H9 (cell line): Measurements from ENCODE around the gene RIT2. TPM values are rescaled to one million over a fixed set of nuclear protein-coding genes. Genes with fewer than 3 reads are reported as not detected.

ENCODE experiments used
- DNase-seq: peaks from one replicate; pipeline ENCODE4 v3.0.0-alpha.2; 2017
- H2AFZ ChIP-seq: one replicate; pipeline ENCODE4 v1.6.1; 2013; ENCODE audit warnings: mild to moderate bottlenecking, low read length, control low read depth, moderate library complexity
- H2AK5ac ChIP-seq: 2 replicates; pipeline ENCODE4 v1.6.1; 2013; ENCODE audit warnings: low read length, control low read depth, mixed read lengths; ENCODE audit not compliant: insufficient read length
- H2BK120ac ChIP-seq: one replicate; pipeline ENCODE4 v1.6.1; 2013; ENCODE audit warnings: low read depth, mild to moderate bottlenecking, low read length, control low read depth, inconsistent platforms; ENCODE audit not compliant: poor library complexity, severe bottlenecking
- H2BK12ac ChIP-seq: 2 replicates; pipeline ENCODE4 v1.6.1; 2013; ENCODE audit warnings: low read length, control low read depth, mixed read lengths, low read depth; ENCODE audit not compliant: insufficient read length
- H2BK15ac ChIP-seq: 2 replicates; pipeline ENCODE4 v1.6.1; 2013; ENCODE audit warnings: low read depth, low read length, control low read depth
- H2BK20ac ChIP-seq: one replicate; pipeline ENCODE4 v1.6.1; 2013; ENCODE audit warnings: low read depth, mild to moderate bottlenecking, low read length, control low read depth, inconsistent platforms; ENCODE audit not compliant: poor library complexity, severe bottlenecking
- H2BK5ac ChIP-seq: 2 replicates; pipeline ENCODE4 v1.6.1; 2013; ENCODE audit warnings: low read length, control low read depth, mixed read lengths; ENCODE audit not compliant: insufficient read length
- H3K14ac ChIP-seq: 2 replicates; pipeline ENCODE4 v1.6.1; 2013; ENCODE audit warnings: low read length, control low read depth; ENCODE audit not compliant: insufficient read depth
- H3K18ac ChIP-seq: 2 replicates; pipeline ENCODE4 v1.6.1; 2013; ENCODE audit warnings: low read depth, mild to moderate bottlenecking, mixed read lengths, low read length, control low read depth; ENCODE audit not compliant: insufficient read length
- H3K23ac ChIP-seq: 2 replicates; pipeline ENCODE4 v1.6.1; 2013; ENCODE audit warnings: low read length, control low read depth, mixed read lengths, low read depth; ENCODE audit not compliant: insufficient read length
- H3K23me2 ChIP-seq: 2 replicates; pipeline ENCODE4 v1.6.1; 2013; ENCODE audit warnings: low read depth, mild to moderate bottlenecking, mixed read lengths, low read length, control low read depth; ENCODE audit not compliant: insufficient read length, poor library complexity, severe bottlenecking
- H3K27ac ChIP-seq: 2 replicates; pipeline ENCODE4 v1.5.1; 2013; ENCODE audit warnings: low read length, control low read depth, mixed read lengths, low read depth; ENCODE audit not compliant: insufficient read length
- H3K27me3 ChIP-seq: 2 replicates; pipeline ENCODE4 v1.6.1; 2013; ENCODE audit warnings: low read length, control low read depth, inconsistent platforms; ENCODE audit not compliant: insufficient read depth
- H3K4ac ChIP-seq: 2 replicates; pipeline ENCODE4 v1.6.1; 2013; ENCODE audit warnings: low read depth, mild to moderate bottlenecking, control low read depth, inconsistent platforms, low read length, moderate library complexity
- H3K4me1 ChIP-seq: 2 replicates; pipeline ENCODE4 v1.6.1; 2013; ENCODE audit warnings: low read length, control low read depth, inconsistent platforms; ENCODE audit not compliant: insufficient read depth
- H3K4me2 ChIP-seq: 2 replicates; pipeline ENCODE4 v1.6.1; 2013; ENCODE audit warnings: low read length, control low read depth, mixed read lengths; ENCODE audit not compliant: insufficient read length, insufficient read depth
- H3K56ac ChIP-seq: 2 replicates; pipeline ENCODE4 v1.6.1; 2013; ENCODE audit warnings: low read depth, mild to moderate bottlenecking, mixed read lengths, low read length, control low read depth; ENCODE audit not compliant: insufficient read length
- H3K79me1 ChIP-seq: 2 replicates; pipeline ENCODE4 v1.6.1; 2013; ENCODE audit warnings: low read depth, mild to moderate bottlenecking, moderate library complexity, low read length, control low read depth, inconsistent platforms; ENCODE audit not compliant: insufficient read depth, poor library complexity, severe bottlenecking
- H3K79me2 ChIP-seq: 2 replicates; pipeline ENCODE4 v1.6.1; 2013; ENCODE audit warnings: low read length, control low read depth, inconsistent platforms; ENCODE audit not compliant: insufficient read depth
- H3K9ac ChIP-seq: 2 replicates; pipeline ENCODE4 v1.6.1; 2013; ENCODE audit warnings: low read length, control low read depth, mixed read lengths; ENCODE audit not compliant: insufficient read length; ENCODE audit errors: extremely low read depth
- H3K9me3 ChIP-seq: one replicate; pipeline ENCODE4 v1.6.1; 2013; ENCODE audit warnings: low read depth, low read length, inconsistent platforms; ENCODE audit not compliant: control insufficient read depth
- H3T11ph ChIP-seq: one replicate; pipeline ENCODE4 v1.6.1; 2013; ENCODE audit warnings: mild to moderate bottlenecking, low read length, control low read depth, inconsistent platforms
- H4K20me1 ChIP-seq: one replicate; pipeline ENCODE4 v1.6.1; 2013; ENCODE audit not compliant: control insufficient read depth, insufficient read length, insufficient read depth
- H4K5ac ChIP-seq: 2 replicates; pipeline ENCODE4 v1.6.1; 2013; ENCODE audit warnings: low read depth, mild to moderate bottlenecking, mixed read lengths, low read length, control low read depth; ENCODE audit not compliant: insufficient read length
- H4K8ac ChIP-seq: replicated peaks from 2 replicates; pipeline ENCODE4 v1.6.1; 2013; ENCODE audit warnings: low read length, control low read depth, mixed read lengths, low read depth; ENCODE audit not compliant: insufficient read length
- H4K91ac ChIP-seq: 2 replicates; pipeline ENCODE4 v1.6.1; 2013; ENCODE audit warnings: low read depth, mild to moderate bottlenecking, moderate library complexity, mixed read lengths, low read length, control low read depth; ENCODE audit not compliant: insufficient read length
- H3K27ac Mint-ChIP-seq, 3 experiments: 2 replicates in 2 of 3; 3 replicates in 1 of 3; pipeline ENCODE4 v1.8.0; 2020 to 2021; ENCODE audit warnings: mixed read lengths in 3 of 3, mild to moderate bottlenecking in 1 of 3, moderate library complexity in 1 of 3
- H3K27me3 Mint-ChIP-seq: 2 replicates; pipeline ENCODE4 v1.8.0; 2021; ENCODE audit warnings: low read depth, mild to moderate bottlenecking, moderate library complexity, mixed read lengths
- H3K36me3 Mint-ChIP-seq, 3 experiments: 2 replicates in 2 of 3; 3 replicates in 1 of 3; pipeline ENCODE4 v1.8.0; 2020 to 2021; ENCODE audit warnings: low read depth in 3 of 3, mixed read lengths in 3 of 3; ENCODE audit not compliant: insufficient read depth in 1 of 3
- H3K4me1 Mint-ChIP-seq, 2 experiments: 2 replicates each; pipeline ENCODE4 v1.8.0; 2020; ENCODE audit warnings: mixed read lengths in 2 of 2
- H3K4me3 Mint-ChIP-seq, 2 experiments: 2 replicates in 1 of 2; 3 replicates in 1 of 2; pipeline ENCODE4 v1.8.0; 2020 to 2021; ENCODE audit warnings: mild to moderate bottlenecking in 2 of 2, mixed read lengths in 2 of 2, moderate library complexity in 1 of 2
- H3K9me3 Mint-ChIP-seq, 2 experiments: 2 replicates in 1 of 2; 3 replicates in 1 of 2; pipeline ENCODE4 v1.8.0; 2020; ENCODE audit warnings: mild to moderate bottlenecking in 2 of 2, mixed read lengths in 2 of 2, moderate library complexity in 1 of 2
- CTCF ChIP-seq: fragments of 200-600 bp; sonication (generic); conservative IDR thresholded peaks from 3 replicates; pipeline ENCODE4 v1.8.0; 2021; ENCODE audit warnings: antibody characterized with exemption, mild to moderate bottlenecking
- WGBS: extraction: QIAGEN DNeasy Blood & Tissue Kit; methylation state at CpG from one replicate; pipeline ENCODE4 v1.1.7; 2013; ENCODE audit warnings: missing lambda C conversion rate, low lambda C conversion rate, mixed read lengths; ENCODE audit not compliant: insufficient read length; ENCODE audit errors: extremely low coverage; 5-methylcytosine and 5-hydroxymethylcytosine counted together
- total RNA-seq: library from RNA; stranded (reverse); gene quantifications from 2 replicates; pipeline ENCODE4 v1.2.1, GENCODE V29; 2021

The RIT2 gene
- total RNA-seq, 1 experiment from 2014 or later: 1.2 TPM

- H3K4me2 ChIP-seq: no peak overlapping the region
- DNase-seq: no peak
- H3K79me1 ChIP-seq: no peaks in the 10 kb centered on the region
- H3K56ac ChIP-seq: no peak overlapping the region
- no peaks in the 10 kb centered on the region for H3K27me3 ChIP-seq
- H3T11ph ChIP-seq: no peak overlapping the region
- H4K8ac ChIP-seq: no peak overlapping the region
- no peak overlapping the region for H4K91ac ChIP-seq
- no peak overlapping the region for H2BK12ac ChIP-seq
- no CpG with 5 or more reads among the region's 1 CpG for WGBS
- Mint-ChIP-seq H3K4me1 (peaks cover 20 to 21% of the 10 kb centered on the region in 2 experiments), H3K27me3 (no peaks in the 10 kb centered on the region), H3K4me3 (no peak overlapping the region), H3K36me3 (no peaks in the 10 kb centered on the region), H3K27ac (0 out of 7 replicates have a peak overlapping the region, but pooled peaks of 1 of the 3 experiments have one; percentile 63), H3K9me3 (no peaks in the 10 kb centered on the region)
- no peak overlapping the region for H2AFZ ChIP-seq
- no peaks in the 10 kb centered on the region for H3K23me2 ChIP-seq
- no peak overlapping the region for H2BK15ac ChIP-seq
- H3K23ac ChIP-seq: no peak overlapping the region
- no peak overlapping the region for H3K14ac ChIP-seq
- H3K4ac ChIP-seq: no peak overlapping the region
- H3K9ac ChIP-seq: no peak overlapping the region
- H2AK5ac ChIP-seq: no peak overlapping the region
- H4K20me1 ChIP-seq: no peaks in the 10 kb centered on the region
- no peak overlapping the region for H3K27ac ChIP-seq
- H3K4me1 ChIP-seq: no peaks in the 10 kb centered on the region
- H2BK20ac ChIP-seq: no peak overlapping the region
- no peaks in the 10 kb centered on the region for H3K79me2 ChIP-seq
- H3K18ac ChIP-seq: no peak overlapping the region
- no peak overlapping the region for H2BK5ac ChIP-seq
- no peak for TF ChIP-seq CTCF
- no peaks in the 10 kb centered on the region for H3K9me3 ChIP-seq
- no peak overlapping the region for H2BK120ac ChIP-seq
- H4K5ac ChIP-seq: no peak overlapping the region
Observed at GRCh38 chr18:42920621-42921020, 194.9 kb downstream of the RIT2 start.
